8988T (cell line): ENCODE data around the gene SORCS2.

ENCODE experiments used
- DNase-seq: peaks from one replicate; pipeline ENCODE4 v3.0.0; 2011

SORCS2 gene

GRCh38 chr4:7609316-7609715 is 417.0 kb downstream of the SORCS2 start:
- no peak for DNase-seq

- DNase-seq: no peak
Observed at GRCh38 chr4:7610022-7610670, 417.8 kb downstream of the SORCS2 start.

- DNase-seq: no peak
Observed at GRCh38 chr4:7610841-7611240, 418.5 kb downstream of the SORCS2 start.

GRCh38 chr4:7612311-7612897 is 420.1 kb downstream of the SORCS2 start:
- no peak for DNase-seq

GRCh38 chr4:7614350-7614949 is 422.1 kb downstream of the SORCS2 start:
- DNase-seq: no peak

GRCh38 chr4:7616193-7616592 is 423.9 kb downstream of the SORCS2 start:
- DNase-seq: no peak

GRCh38 chr4:7618361-7618760 is 426.0 kb downstream of the SORCS2 start:
- no peak for DNase-seq

GRCh38 chr4:7620086-7620813 is 427.9 kb downstream of the SORCS2 start:
- DNase-seq: no peak

GRCh38 chr4:7620814-7621176 is 428.5 kb downstream of the SORCS2 start:
- DNase-seq: no peak

- no peak for DNase-seq
Observed at GRCh38 chr4:7621252-7622035, 429.1 kb downstream of the SORCS2 start.

GRCh38 chr4:7622371-7622770 is 430.0 kb downstream of the SORCS2 start:
- no peak for DNase-seq

- no peak for DNase-seq
Observed at GRCh38 chr4:7623468-7623867, 431.1 kb downstream of the SORCS2 start.

- no peak for DNase-seq
Observed at GRCh38 chr4:7624396-7624980, 432.1 kb downstream of the SORCS2 start.

- DNase-seq: no peak
Observed at GRCh38 chr4:7625071-7625470, 432.7 kb downstream of the SORCS2 start.

- no peak for DNase-seq
Observed at GRCh38 chr4:7626531-7626930, 434.2 kb downstream of the SORCS2 start.

- DNase-seq: no peak
Observed at GRCh38 chr4:7627251-7628250, 435.2 kb downstream of the SORCS2 start.

- DNase-seq: no peak
Observed at GRCh38 chr4:7628432-7628831, 436.1 kb downstream of the SORCS2 start.

GRCh38 chr4:7629501-7630254 is 437.3 kb downstream of the SORCS2 start:
- DNase-seq: no peak

GRCh38 chr4:7630568-7631287 is 438.4 kb downstream of the SORCS2 start:
- DNase-seq: peak; percentile 77
